HG03469 (cell line): ENCODE results near the gene ATRN.
"Not testable (repeated sequence)": the region's sequence is repeated elsewhere in the genome, so short reads cannot be mapped to it uniquely, and the experiment has no call there.

Source experiments
- ATAC-seq: cut with Tn5 transposase; IDR thresholded peaks from one replicate; pipeline ENCODE4 v1.9.1; 2021; ENCODE audit warnings: mild to moderate bottlenecking, moderate library complexity, moderate number of reproducible peaks; ENCODE audit not compliant: unreplicated experiment

ATRN gene

GRCh38 chr20:3465301-3465700 lies 5.5 kb upstream of the ATRN start:
- ATAC-seq = no peak

GRCh38 chr20:3470208-3470626 lies 601 bp upstream of the ATRN start:
- no peak for ATAC-seq

- no peak for ATAC-seq
Observed at GRCh38 chr20:3471397-3472021, 691 bp downstream of the ATRN start.

GRCh38 chr20:3472105-3472504 lies 1.3 kb downstream of the ATRN start:
- no peak for ATAC-seq

- ATAC-seq = no peak
Observed at GRCh38 chr20:3473324-3473723, 2.5 kb downstream of the ATRN start.

- no peak for ATAC-seq
Observed at GRCh38 chr20:3473944-3474343, 3.1 kb downstream of the ATRN start.

- not testable (repeated sequence) for ATAC-seq
Observed at GRCh38 chr20:3477003-3477860, 6.4 kb downstream of the ATRN start.

GRCh38 chr20:3477861-3478544 lies 7.2 kb downstream of the ATRN start:
- ATAC-seq = no peak

- no peak for ATAC-seq
Observed at GRCh38 chr20:3479025-3479424, 8.2 kb downstream of the ATRN start.

- no peak for ATAC-seq
Observed at GRCh38 chr20:3479759-3480615, 9.2 kb downstream of the ATRN start.

GRCh38 chr20:3483309-3483708 lies 12.5 kb downstream of the ATRN start:
- ATAC-seq = no peak

- ATAC-seq = no peak
Observed at GRCh38 chr20:3483784-3484183, 13.0 kb downstream of the ATRN start.

GRCh38 chr20:3485913-3486312 lies 15.1 kb downstream of the ATRN start:
- no peak for ATAC-seq

- ATAC-seq = no peak
Observed at GRCh38 chr20:3486850-3487249, 16.0 kb downstream of the ATRN start.

GRCh38 chr20:3492669-3493068 lies 21.9 kb downstream of the ATRN start:
- no peak for ATAC-seq

GRCh38 chr20:3494218-3494617 lies 23.4 kb downstream of the ATRN start:
- ATAC-seq = no peak

GRCh38 chr20:3502878-3503277 lies 32.1 kb downstream of the ATRN start:
- ATAC-seq = no peak

- no peak for ATAC-seq
Observed at GRCh38 chr20:3505148-3505547, 34.3 kb downstream of the ATRN start.

- no peak for ATAC-seq
Observed at GRCh38 chr20:3509064-3509463, 38.2 kb downstream of the ATRN start.

GRCh38 chr20:3510110-3510509 lies 39.3 kb downstream of the ATRN start:
- no peak for ATAC-seq

- not testable (repeated sequence) for ATAC-seq
Observed at GRCh38 chr20:3512239-3512638, 41.4 kb downstream of the ATRN start.
